Measurements from ENCODE around the gene GFRA4. TPM values are rescaled to one million over a fixed set of nuclear protein-coding genes. Genes with fewer than 3 reads are reported as not detected.

Gene GFRA4
- total and polyA plus RNA-seq, 2 donors (not counting 1 experiment from before 2014, with no cell fraction given), result not detected

- Histone ChIP-seq H3K9me3 (ENCODE audit: control insufficient read depth, insufficient read depth, low read depth, low read length) (no peaks in the 10 kb centered on the region), H2AFZ (ENCODE audit: low read length) (no peak overlapping the region), H3K4me1 (ENCODE audit: control insufficient read depth, extremely low read depth, insufficient read depth, low read length) (no peaks in the 10 kb centered on the region), H3K4me2 (ENCODE audit: extremely low read depth, insufficient read depth, low read length) (no peak overlapping the region), H3K4me3 (replicated peaks in 1 of 4; ENCODE audit: control extremely low read depth in 1 of 4, insufficient read depth in 1 of 4, low read depth in 3 of 4, low read length in 4 of 4) (no peak overlapping the region), H3K27ac (ENCODE audit: insufficient read depth, low read length) (no peak overlapping the region), H3K27me3 (ENCODE audit: control insufficient read depth, insufficient read depth, low read length) (peaks cover 7% of the 10 kb centered on the region), H3K79me2 (ENCODE audit: control insufficient read depth, insufficient read depth, low read length) (no peaks in the 10 kb centered on the region), H3K9ac (ENCODE audit: insufficient read depth, low read length) (no peak overlapping the region), H4K20me1 (ENCODE audit: control insufficient read depth, extremely low read depth, insufficient read depth, low read length) (no peaks in the 10 kb centered on the region), H3K36me3 (ENCODE audit: control insufficient read depth, insufficient read depth, low read length) (peaks cover 1% of the 10 kb centered on the region)
- DNase-seq (ENCODE audit: low read depth in 2 of 2), result no peak
- TF ChIP-seq, protein P1, sequence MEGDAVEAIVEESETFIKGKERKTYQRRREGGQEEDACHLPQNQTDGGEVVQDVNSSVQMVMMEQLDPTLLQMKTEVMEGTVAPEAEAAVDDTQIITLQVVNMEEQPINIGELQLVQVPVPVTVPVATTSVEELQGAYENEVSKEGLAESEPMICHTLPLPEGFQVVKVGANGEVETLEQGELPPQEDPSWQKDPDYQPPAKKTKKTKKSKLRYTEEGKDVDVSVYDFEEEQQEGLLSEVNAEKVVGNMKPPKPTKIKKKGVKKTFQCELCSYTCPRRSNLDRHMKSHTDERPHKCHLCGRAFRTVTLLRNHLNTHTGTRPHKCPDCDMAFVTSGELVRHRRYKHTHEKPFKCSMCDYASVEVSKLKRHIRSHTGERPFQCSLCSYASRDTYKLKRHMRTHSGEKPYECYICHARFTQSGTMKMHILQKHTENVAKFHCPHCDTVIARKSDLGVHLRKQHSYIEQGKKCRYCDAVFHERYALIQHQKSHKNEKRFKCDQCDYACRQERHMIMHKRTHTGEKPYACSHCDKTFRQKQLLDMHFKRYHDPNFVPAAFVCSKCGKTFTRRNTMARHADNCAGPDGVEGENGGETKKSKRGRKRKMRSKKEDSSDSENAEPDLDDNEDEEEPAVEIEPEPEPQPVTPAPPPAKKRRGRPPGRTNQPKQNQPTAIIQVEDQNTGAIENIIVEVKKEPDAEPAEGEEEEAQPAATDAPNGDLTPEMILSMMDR (conservative IDR thresholded peaks at IDR 0.05 in 1 of 2, IDR thresholded peaks at IDR 0.05 in 1 of 2; ENCODE audit: low read depth in 1 of 2, low read length in 2 of 2), result no peak
- no peak for TF ChIP-seq EZH2 (IDR thresholded peaks at IDR 0.05; ENCODE audit: low read length, missing control alignments)
Observed at GRCh38 chr20:3653921-3654320, 9.3 kb downstream of the GFRA4 start.

DNA sequence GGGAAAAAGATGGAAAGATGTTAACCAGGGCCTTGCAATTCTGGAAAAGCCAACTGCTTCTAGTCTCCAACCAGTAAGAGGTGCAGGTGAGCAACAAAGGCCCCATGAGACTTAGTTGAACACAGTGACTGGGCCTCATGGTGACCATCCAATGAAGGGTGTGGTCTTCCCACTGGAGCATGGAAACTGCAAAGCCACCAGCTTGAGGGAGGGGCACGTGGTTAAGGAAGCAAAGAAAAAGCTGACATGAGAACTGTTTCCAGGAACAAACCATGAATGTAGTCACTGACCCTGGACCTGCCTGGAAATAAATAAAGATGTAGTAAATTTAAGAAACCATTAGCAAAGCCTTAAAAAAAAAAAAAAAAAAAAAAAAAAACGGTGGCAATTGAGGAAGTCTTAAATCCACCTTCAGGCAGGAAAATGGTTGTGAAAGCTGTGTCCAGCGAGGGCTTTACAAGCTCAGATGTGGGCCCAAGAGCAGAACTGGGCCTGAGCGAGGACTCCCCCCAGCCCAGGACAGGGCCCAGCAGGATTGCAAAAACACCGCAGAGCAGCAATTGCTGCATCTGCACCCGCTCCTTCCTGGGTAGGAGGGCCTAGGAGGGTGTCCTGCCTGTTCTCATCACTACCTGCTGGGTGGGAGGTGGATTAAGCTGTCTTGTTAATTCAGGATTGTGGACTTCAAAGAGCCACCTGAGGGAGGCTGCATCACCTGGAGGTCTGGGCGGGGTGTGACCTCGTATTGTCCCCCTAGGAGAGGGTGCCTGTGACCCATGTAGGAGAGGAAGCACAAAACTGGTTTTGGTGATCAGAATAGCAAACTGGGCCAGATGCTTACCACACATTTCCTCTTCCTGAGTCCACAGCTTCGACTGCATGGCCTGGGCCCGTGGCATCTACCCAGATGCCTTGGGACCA is 10.3 kb downstream of the GFRA4 start:
- no peaks in the 10 kb centered on the region for H4K20me1 ChIP-seq (ENCODE audit: control insufficient read depth, extremely low read depth, insufficient read depth, low read length)
- no peak overlapping the region for H3K9ac ChIP-seq (ENCODE audit: insufficient read depth, low read length)
- H3K4me2 ChIP-seq (ENCODE audit: extremely low read depth, insufficient read depth, low read length), result no peak overlapping the region
- H3K9me3 ChIP-seq (ENCODE audit: control insufficient read depth, insufficient read depth, low read depth, low read length), result no peaks in the 10 kb centered on the region
- H3K4me1 ChIP-seq (ENCODE audit: control insufficient read depth, extremely low read depth, insufficient read depth, low read length), result no peaks in the 10 kb centered on the region
- no peak overlapping the region for H3K4me3 ChIP-seq (replicated peaks in 1 of 4; ENCODE audit: control extremely low read depth in 1 of 4, insufficient read depth in 1 of 4, low read depth in 3 of 4, low read length in 4 of 4)
- DNase-seq (ENCODE audit: low read depth in 2 of 2), result no peak
- peaks cover 1% of the 10 kb centered on the region for H3K36me3 ChIP-seq (ENCODE audit: control insufficient read depth, insufficient read depth, low read length)
- peaks cover 3% of the 10 kb centered on the region for H3K27me3 ChIP-seq (ENCODE audit: control insufficient read depth, insufficient read depth, low read length)
- TF ChIP-seq, protein P1 (conservative IDR thresholded peaks at IDR 0.05 in 1 of 2, IDR thresholded peaks at IDR 0.05 in 1 of 2; ENCODE audit: low read depth in 1 of 2, low read length in 2 of 2), result no peak
- TF ChIP-seq EZH2 (IDR thresholded peaks at IDR 0.05; ENCODE audit: low read length, missing control alignments), result no peak
- H3K79me2 ChIP-seq (ENCODE audit: control insufficient read depth, insufficient read depth, low read length), result no peaks in the 10 kb centered on the region
- H3K27ac ChIP-seq (ENCODE audit: insufficient read depth, low read length), result no peak overlapping the region
- H2AFZ ChIP-seq (ENCODE audit: low read length), result no peak overlapping the region

DNA sequence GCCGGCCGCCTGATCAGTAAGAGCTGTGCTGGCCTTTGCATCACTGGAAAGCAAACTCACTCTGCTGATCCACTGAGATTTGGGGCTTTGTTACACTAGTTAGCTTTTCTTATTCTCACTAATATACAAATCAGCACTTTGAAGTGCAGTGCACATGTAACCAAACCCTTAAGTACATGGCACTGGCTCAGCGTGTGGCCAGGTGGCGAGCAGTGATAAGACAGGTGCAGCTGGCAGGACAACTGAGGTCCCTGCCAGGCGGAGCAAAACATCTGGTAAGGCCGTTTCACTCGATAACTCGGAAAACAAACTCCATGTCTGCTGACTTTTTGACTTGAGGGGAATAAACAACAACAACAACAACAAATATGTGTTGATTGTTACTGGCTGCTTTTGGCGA is 11.0 kb downstream of the GFRA4 start:
- no peak overlapping the region for H3K9ac ChIP-seq (ENCODE audit: insufficient read depth, low read length)
- no peaks in the 10 kb centered on the region for H3K27me3 ChIP-seq (ENCODE audit: control insufficient read depth, insufficient read depth, low read length)
- no peak overlapping the region for H3K27ac ChIP-seq (ENCODE audit: insufficient read depth, low read length)
- H3K4me1 ChIP-seq (ENCODE audit: control insufficient read depth, extremely low read depth, insufficient read depth, low read length), result no peaks in the 10 kb centered on the region
- H3K4me2 ChIP-seq (ENCODE audit: extremely low read depth, insufficient read depth, low read length), result no peak overlapping the region
- no peak overlapping the region for H2AFZ ChIP-seq (ENCODE audit: low read length)
- no peak for DNase-seq (ENCODE audit: low read depth in 2 of 2)
- no peaks in the 10 kb centered on the region for H3K79me2 ChIP-seq (ENCODE audit: control insufficient read depth, insufficient read depth, low read length)
- H4K20me1 ChIP-seq (ENCODE audit: control insufficient read depth, extremely low read depth, insufficient read depth, low read length), result no peaks in the 10 kb centered on the region
- no peak overlapping the region for H3K4me3 ChIP-seq (replicated peaks in 1 of 4; ENCODE audit: control extremely low read depth in 1 of 4, insufficient read depth in 1 of 4, low read depth in 3 of 4, low read length in 4 of 4)
- TF ChIP-seq, protein P1 (conservative IDR thresholded peaks at IDR 0.05 in 1 of 2, IDR thresholded peaks at IDR 0.05 in 1 of 2; ENCODE audit: low read depth in 1 of 2, low read length in 2 of 2), result no peak
- TF ChIP-seq EZH2 (IDR thresholded peaks at IDR 0.05; ENCODE audit: low read length, missing control alignments), result no peak
- H3K9me3 ChIP-seq (ENCODE audit: control insufficient read depth, insufficient read depth, low read depth, low read length), result no peaks in the 10 kb centered on the region
- peaks cover 1% of the 10 kb centered on the region for H3K36me3 ChIP-seq (ENCODE audit: control insufficient read depth, insufficient read depth, low read length)

Data from fibroblast of lung (primary cell).